Mesenchymal stem cell (in vitro differentiated cells and primary cell): ENCODE measurements around the gene CEP192.

Experiments
- DNase-seq: peaks from one replicate; pipeline ENCODE4 v3.0.0-alpha.2; 2013
- H2AFZ ChIP-seq: one replicate; pipeline ENCODE4 v1.6.1; 2013; ENCODE audit warnings: low read depth, mild to moderate bottlenecking, control low read depth, inconsistent platforms, low read length, moderate library complexity
- H2AK5ac ChIP-seq: 2 replicates; pipeline ENCODE4 v1.6.1; 2013; ENCODE audit warnings: low read length, moderate library complexity, mild to moderate bottlenecking, inconsistent platforms; ENCODE audit not compliant: severe bottlenecking
- H2BK120ac ChIP-seq: one replicate; pipeline ENCODE4 v1.6.1; 2013; ENCODE audit warnings: low read depth, mild to moderate bottlenecking, inconsistent platforms, low read length, moderate library complexity
- H2BK12ac ChIP-seq, 2 experiments: one replicate each; pipeline ENCODE4 v1.6.1; 2013; ENCODE audit warnings: inconsistent platforms in 2 of 2, low read length in 2 of 2, mild to moderate bottlenecking in 2 of 2, moderate library complexity in 2 of 2, control low read depth in 1 of 2
- H2BK15ac ChIP-seq: one replicate; pipeline ENCODE4 v1.6.1; 2013; ENCODE audit warnings: mild to moderate bottlenecking, low read depth, inconsistent platforms; ENCODE audit not compliant: poor library complexity, severe bottlenecking
- H2BK5ac ChIP-seq: 2 replicates; pipeline ENCODE4 v1.6.1; 2013; ENCODE audit warnings: low read depth, mild to moderate bottlenecking, low read length, control low read depth, inconsistent platforms; ENCODE audit not compliant: poor library complexity, severe bottlenecking
- H3K14ac ChIP-seq, 2 experiments: one replicate each; pipeline ENCODE4 v1.6.1; 2013; ENCODE audit warnings: inconsistent platforms in 2 of 2, low read length in 2 of 2, control low read depth in 1 of 2, mild to moderate bottlenecking in 1 of 2, moderate library complexity in 1 of 2
- H3K18ac ChIP-seq, 2 experiments: one replicate each; pipeline ENCODE4 v1.6.1; 2013; ENCODE audit warnings: inconsistent platforms in 2 of 2, low read length in 2 of 2, control low read depth in 1 of 2, low read depth in 1 of 2, mild to moderate bottlenecking in 1 of 2
- H3K23ac ChIP-seq, 2 experiments: one replicate each; pipeline ENCODE4 v1.6.1; 2013; ENCODE audit warnings: inconsistent platforms in 2 of 2, low read length in 2 of 2, mild to moderate bottlenecking in 2 of 2, moderate library complexity in 2 of 2, control low read depth in 1 of 2
- H3K27ac ChIP-seq: 2 replicates; pipeline ENCODE4 v1.5.1; 2013; ENCODE audit warnings: mild to moderate bottlenecking, moderate library complexity, low read length, control low read depth, inconsistent platforms; ENCODE audit not compliant: poor library complexity, severe bottlenecking
- H3K27me3 ChIP-seq, 2 experiments: 2 replicates each; pipeline versions ENCODE4 v1.6.1 to v1.7.0; 2013; ENCODE audit warnings: low read length in 2 of 2, mild to moderate bottlenecking in 2 of 2, moderate library complexity in 2 of 2, control low read depth in 1 of 2, inconsistent platforms in 1 of 2; ENCODE audit not compliant: control insufficient read depth in 1 of 2, insufficient read depth in 1 of 2
- H3K36me3 ChIP-seq, 2 experiments: 2 replicates each; pipeline versions ENCODE4 v1.6.1 to v1.7.0; 2013; ENCODE audit warnings: low read length in 2 of 2, control low read depth in 1 of 2, inconsistent platforms in 1 of 2, low read depth in 1 of 2, mild to moderate bottlenecking in 1 of 2; ENCODE audit not compliant: insufficient read depth in 2 of 2, control insufficient read depth in 1 of 2
- H3K4ac ChIP-seq, 2 experiments: one replicate each; pipeline ENCODE4 v1.6.1; 2013; ENCODE audit warnings: inconsistent platforms in 2 of 2, low read length in 2 of 2, mild to moderate bottlenecking in 2 of 2, moderate library complexity in 2 of 2, control low read depth in 1 of 2, low read depth in 1 of 2
- H3K4me1 ChIP-seq: 2 replicates; pipeline ENCODE4 v1.6.1; 2013; ENCODE audit warnings: low read depth, low read length, control low read depth; ENCODE audit not compliant: control insufficient read depth, insufficient read depth
- H3K4me2 ChIP-seq: 2 replicates; pipeline ENCODE4 v1.6.1; 2013; ENCODE audit warnings: low read length, mild to moderate bottlenecking, inconsistent platforms; ENCODE audit not compliant: poor library complexity, severe bottlenecking
- H3K4me3 ChIP-seq, 2 experiments: 2 replicates each; pipeline versions ENCODE4 v1.5.1 to v1.7.0; 2013; ENCODE audit warnings: low read length in 2 of 2, mild to moderate bottlenecking in 2 of 2, control low read depth in 1 of 2, low read depth in 1 of 2; ENCODE audit not compliant: insufficient read depth in 1 of 2
- H3K79me1 ChIP-seq: replicated peaks from 2 replicates; pipeline ENCODE4 v1.6.1; 2013; ENCODE audit warnings: mild to moderate bottlenecking, control low read depth, low read length, inconsistent platforms; ENCODE audit not compliant: poor library complexity, severe bottlenecking
- H3K9ac ChIP-seq: 2 replicates; pipeline ENCODE4 v1.7.0; 2013; ENCODE audit warnings: mild to moderate bottlenecking, low read length, moderate library complexity
- H3K9me3 ChIP-seq: 2 replicates; pipeline ENCODE4 v1.7.0; 2013; ENCODE audit warnings: mild to moderate bottlenecking, low read length; ENCODE audit not compliant: control insufficient read depth
- H4K8ac ChIP-seq: one replicate; pipeline ENCODE4 v1.6.1; 2013; ENCODE audit warnings: inconsistent platforms, mild to moderate bottlenecking, low read length, moderate library complexity
- H4K91ac ChIP-seq: one replicate; pipeline ENCODE4 v1.6.1; 2013; ENCODE audit warnings: mild to moderate bottlenecking, low read length, inconsistent platforms
- WGBS: methylation state at CpG from one replicate; pipeline ENCODE4 v1.1.7; 2013; ENCODE audit warnings: mixed read lengths; 5-methylcytosine and 5-hydroxymethylcytosine counted together

Gene CEP192

GRCh38 chr18:12968115-12968514 is 23.0 kb upstream of the CEP192 start:
- H3K4me2 ChIP-seq, result no peak overlapping the region
- no peak overlapping the region for H3K18ac ChIP-seq
- no peak overlapping the region for H4K8ac ChIP-seq
- no peaks in the 10 kb centered on the region for H3K27me3 ChIP-seq
- no peak overlapping the region for H3K14ac ChIP-seq
- H3K79me1 ChIP-seq, result peaks cover 29% of the 10 kb centered on the region
- H3K27ac ChIP-seq, result no peak overlapping the region
- H3K9ac ChIP-seq, result no peak overlapping the region
- no peak overlapping the region for H2BK12ac ChIP-seq
- no peak overlapping the region for H3K4ac ChIP-seq
- no peak overlapping the region for H3K4me3 ChIP-seq
- H2BK5ac ChIP-seq, result no peak overlapping the region
- no peak overlapping the region for H2BK120ac ChIP-seq
- no peak overlapping the region for H4K91ac ChIP-seq
- H2AFZ ChIP-seq, result no peak overlapping the region
- H3K23ac ChIP-seq, result no peak overlapping the region
- no peak overlapping the region for H2AK5ac ChIP-seq
- H3K36me3 ChIP-seq, result peaks cover 13 to 70% of the 10 kb centered on the region in 2 experiments
- 94% methylated on average over 3 of the region's 4 CpGs for WGBS
- no peaks in the 10 kb centered on the region for H3K9me3 ChIP-seq
- H2BK15ac ChIP-seq, result no peak overlapping the region
- no peaks in the 10 kb centered on the region for H3K4me1 ChIP-seq
- no peak for DNase-seq

GRCh38 chr18:12968619-12969018 is 22.5 kb upstream of the CEP192 start:
- H4K91ac ChIP-seq, result no peak overlapping the region
- no peak overlapping the region for H4K8ac ChIP-seq
- H3K4me2 ChIP-seq, result no peak overlapping the region
- H3K79me1 ChIP-seq, result peaks cover 29% of the 10 kb centered on the region
- WGBS, result 99% methylated on average over 3 of the region's 6 CpGs
- no peak overlapping the region for H3K4ac ChIP-seq
- no peaks in the 10 kb centered on the region for H3K9me3 ChIP-seq
- H3K23ac ChIP-seq, result no peak overlapping the region
- H2BK5ac ChIP-seq, result no peak overlapping the region
- H2AFZ ChIP-seq, result no peak overlapping the region
- no peak overlapping the region for H3K4me3 ChIP-seq
- DNase-seq, result no peak
- no peaks in the 10 kb centered on the region for H3K4me1 ChIP-seq
- H2BK15ac ChIP-seq, result no peak overlapping the region
- no peak overlapping the region for H2BK12ac ChIP-seq
- H3K14ac ChIP-seq, result no peak overlapping the region
- H3K27me3 ChIP-seq, result no peaks in the 10 kb centered on the region
- H2BK120ac ChIP-seq, result no peak overlapping the region
- peaks cover 12 to 68% of the 10 kb centered on the region in 2 experiments for H3K36me3 ChIP-seq
- no peak overlapping the region for H3K27ac ChIP-seq
- no peak overlapping the region for H3K18ac ChIP-seq
- H3K9ac ChIP-seq, result no peak overlapping the region
- no peak overlapping the region for H2AK5ac ChIP-seq

- Histone ChIP-seq H3K79me1 (peaks cover 39% of the 10 kb centered on the region), H3K23ac (no peak overlapping the region), H2BK5ac (no peak overlapping the region), H3K4me1 (no peaks in the 10 kb centered on the region), H3K9me3 (no peaks in the 10 kb centered on the region), H3K18ac (no peak overlapping the region), H2AK5ac (no peak overlapping the region), H3K4me3 (no peak overlapping the region), H3K14ac (no peak overlapping the region), H3K36me3 (peaks cover 21 to 59% of the 10 kb centered on the region in 2 experiments), H2BK120ac (no peak overlapping the region), H4K8ac (no peak overlapping the region), H3K4ac (no peak overlapping the region), H3K4me2 (no peak overlapping the region), H4K91ac (no peak overlapping the region), H3K27me3 (no peaks in the 10 kb centered on the region), H2BK15ac (no peak overlapping the region), H2BK12ac (no peak overlapping the region), H3K27ac (no peak overlapping the region), H3K9ac (no peak overlapping the region), H2AFZ (no peak overlapping the region)
- DNase-seq, result no peak
- WGBS, result 99% methylated on average over 2 of the region's 4 CpGs
Measured at GRCh38 chr18:12973562-12974213, 17.5 kb upstream of the CEP192 start.

GRCh38 chr18:12975488-12975887 is 15.7 kb upstream of the CEP192 start:
- no peak overlapping the region for H3K4me2 ChIP-seq
- H3K23ac ChIP-seq, result no peak overlapping the region
- H3K18ac ChIP-seq, result no peak overlapping the region
- no peak overlapping the region for H4K8ac ChIP-seq
- H2BK12ac ChIP-seq, result no peak overlapping the region
- H2AK5ac ChIP-seq, result no peak overlapping the region
- H3K4ac ChIP-seq, result no peak overlapping the region
- H3K36me3 ChIP-seq, result peaks cover 21 to 59% of the 10 kb centered on the region in 2 experiments
- no peak overlapping the region for H3K9ac ChIP-seq
- no peaks in the 10 kb centered on the region for H3K9me3 ChIP-seq
- H3K14ac ChIP-seq, result no peak overlapping the region
- H2BK15ac ChIP-seq, result no peak overlapping the region
- H3K27me3 ChIP-seq, result no peaks in the 10 kb centered on the region
- no peak overlapping the region for H4K91ac ChIP-seq
- no peak for DNase-seq
- no peak overlapping the region for H3K27ac ChIP-seq
- peaks cover 30% of the 10 kb centered on the region for H3K79me1 ChIP-seq
- H3K4me1 ChIP-seq, result no peaks in the 10 kb centered on the region
- 98% methylated on average over 6 of the region's 6 CpGs for WGBS
- no peak overlapping the region for H3K4me3 ChIP-seq
- H2BK5ac ChIP-seq, result no peak overlapping the region
- no peak overlapping the region for H2BK120ac ChIP-seq
- no peak overlapping the region for H2AFZ ChIP-seq
